ENCODE results near the gene SLC3A2. TPM values are rescaled to one million over a fixed set of nuclear protein-coding genes. Genes with fewer than 3 reads are reported as not detected.
"Not testable (repeated sequence)": the region's sequence is repeated elsewhere in the genome, so short reads cannot be mapped to it uniquely, and the experiment has no call there.

Gene SLC3A2
- total and polyA plus RNA-seq, 2 donors (not counting 3 experiments of a cell fraction or from before 2014, with no cell fraction given) = 208 to 337 TPM

DNA sequence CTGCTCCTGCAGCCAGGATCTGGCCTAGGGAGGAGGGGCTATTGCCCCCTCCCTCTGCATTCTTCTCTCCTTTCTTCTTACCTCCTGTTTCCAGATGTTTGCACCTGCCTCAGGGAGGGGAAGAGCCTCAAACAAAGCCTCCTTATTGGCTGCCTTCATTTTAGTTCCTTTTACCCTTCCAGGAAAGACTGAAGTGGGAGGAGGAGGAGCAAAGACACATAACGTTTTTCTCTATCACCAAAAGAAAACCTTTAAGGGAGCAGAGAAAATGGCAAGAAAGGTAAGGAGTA lies 53.7 kb downstream of the SLC3A2 start:
- no peak for FAIRE-seq
- no peak for DNase-seq (ENCODE audit: low read depth, low spot score)
- H3K79me2 ChIP-seq (ENCODE audit: control insufficient read depth, insufficient read depth, low read length) = no peaks in the 10 kb centered on the region
- no TSS peak for BruUV-seq (replicated peaks)
- intact Hi-C loops (cut with micrococcal nuclease) = no loop called here
- TF ChIP-seq POLR2AphosphoS5 (IDR thresholded peaks at IDR 0.05; ENCODE audit: insufficient read depth, low read depth, low read length) = no peak
- TF ChIP-seq MYC (IDR thresholded peaks at IDR 0.05; ENCODE audit: low read depth, low read length) = no peak
- no peak for TF ChIP-seq GATA2 (IDR thresholded peaks at IDR 0.05; ENCODE audit: insufficient read depth, insufficient read length, low read depth, low read length)
- TF ChIP-seq, protein P1, sequence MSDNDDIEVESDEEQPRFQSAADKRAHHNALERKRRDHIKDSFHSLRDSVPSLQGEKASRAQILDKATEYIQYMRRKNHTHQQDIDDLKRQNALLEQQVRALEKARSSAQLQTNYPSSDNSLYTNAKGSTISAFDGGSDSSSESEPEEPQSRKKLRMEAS (IDR thresholded peaks at IDR 0.05; ENCODE audit: insufficient read depth, insufficient read length) = no peak
- TF ChIP-seq EZH2 (IDR thresholded peaks at IDR 0.05; ENCODE audit: borderline replicate concordance, low read depth, low read length, severe bottlenecking) = no peak
- no peak for TF ChIP-seq JUN (IDR thresholded peaks at IDR 0.05; ENCODE audit: borderline replicate concordance, insufficient read depth, insufficient read length, low read depth)
- TF ChIP-seq FOS (IDR thresholded peaks at IDR 0.05; ENCODE audit: borderline replicate concordance, insufficient read depth, low read length) = no peak
- TF ChIP-seq POLR2A (IDR thresholded peaks at IDR 0.05; ENCODE audit: low read depth, low read length) = no peak
- TF ChIP-seq, protein P2, sequence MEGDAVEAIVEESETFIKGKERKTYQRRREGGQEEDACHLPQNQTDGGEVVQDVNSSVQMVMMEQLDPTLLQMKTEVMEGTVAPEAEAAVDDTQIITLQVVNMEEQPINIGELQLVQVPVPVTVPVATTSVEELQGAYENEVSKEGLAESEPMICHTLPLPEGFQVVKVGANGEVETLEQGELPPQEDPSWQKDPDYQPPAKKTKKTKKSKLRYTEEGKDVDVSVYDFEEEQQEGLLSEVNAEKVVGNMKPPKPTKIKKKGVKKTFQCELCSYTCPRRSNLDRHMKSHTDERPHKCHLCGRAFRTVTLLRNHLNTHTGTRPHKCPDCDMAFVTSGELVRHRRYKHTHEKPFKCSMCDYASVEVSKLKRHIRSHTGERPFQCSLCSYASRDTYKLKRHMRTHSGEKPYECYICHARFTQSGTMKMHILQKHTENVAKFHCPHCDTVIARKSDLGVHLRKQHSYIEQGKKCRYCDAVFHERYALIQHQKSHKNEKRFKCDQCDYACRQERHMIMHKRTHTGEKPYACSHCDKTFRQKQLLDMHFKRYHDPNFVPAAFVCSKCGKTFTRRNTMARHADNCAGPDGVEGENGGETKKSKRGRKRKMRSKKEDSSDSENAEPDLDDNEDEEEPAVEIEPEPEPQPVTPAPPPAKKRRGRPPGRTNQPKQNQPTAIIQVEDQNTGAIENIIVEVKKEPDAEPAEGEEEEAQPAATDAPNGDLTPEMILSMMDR (IDR thresholded peaks at IDR 0.05; ENCODE audit: extremely low read depth in 1 of 2, insufficient read depth in 1 of 2, low read depth in 1 of 2, low read length in 2 of 2) = no peak
- ChIA-PET CTCF (no interaction called here), POLR2A (no interaction called here)
- no peaks in the 10 kb centered on the region for H3K9me1 ChIP-seq (replicated peaks; ENCODE audit: control insufficient read depth, extremely low read depth, insufficient read depth, low read length)
- H3K9ac ChIP-seq (replicated peaks; ENCODE audit: extremely low read depth, insufficient read depth, low read length) = no peak overlapping the region
- H3K4me3 ChIP-seq (replicated peaks in 1 of 3; ENCODE audit: insufficient read depth in 1 of 3, low read depth in 1 of 3, low read length in 3 of 3) = no peak overlapping the region
- no peak overlapping the region for H3K27ac ChIP-seq (ENCODE audit: insufficient read depth, low read depth, low read length)
- H3K4me1 ChIP-seq (ENCODE audit: control insufficient read depth, extremely low read depth, insufficient read depth, low read length) = no peaks in the 10 kb centered on the region
- H2AFZ ChIP-seq (ENCODE audit: low read depth, low read length) = no peak overlapping the region
- no peak overlapping the region for H3K4me2 ChIP-seq (ENCODE audit: insufficient read depth, low read length)
- dilution Hi-C loops (cut with MboI; ENCODE audit: extremely low pct_ligation_motif_present, low sequenced_read_pairs) = no loop called here
- H3K9me3 ChIP-seq (replicated peaks; ENCODE audit: control insufficient read depth, insufficient read depth, low read length) = no peaks in the 10 kb centered on the region
- peaks cover 0 to 2% of the 10 kb centered on the region in 2 experiments for H3K27me3 ChIP-seq (ENCODE audit: control insufficient read depth in 2 of 2, insufficient read depth in 2 of 2, low read length in 2 of 2)
- H4K20me1 ChIP-seq (replicated peaks; ENCODE audit: control insufficient read depth, extremely low read depth, insufficient read depth, low read length) = no peaks in the 10 kb centered on the region
- no peaks in the 10 kb centered on the region for H3K36me3 ChIP-seq (ENCODE audit: control insufficient read depth in 2 of 2, extremely low read depth in 1 of 2, insufficient read depth in 2 of 2, low read length in 2 of 2)

DNA sequence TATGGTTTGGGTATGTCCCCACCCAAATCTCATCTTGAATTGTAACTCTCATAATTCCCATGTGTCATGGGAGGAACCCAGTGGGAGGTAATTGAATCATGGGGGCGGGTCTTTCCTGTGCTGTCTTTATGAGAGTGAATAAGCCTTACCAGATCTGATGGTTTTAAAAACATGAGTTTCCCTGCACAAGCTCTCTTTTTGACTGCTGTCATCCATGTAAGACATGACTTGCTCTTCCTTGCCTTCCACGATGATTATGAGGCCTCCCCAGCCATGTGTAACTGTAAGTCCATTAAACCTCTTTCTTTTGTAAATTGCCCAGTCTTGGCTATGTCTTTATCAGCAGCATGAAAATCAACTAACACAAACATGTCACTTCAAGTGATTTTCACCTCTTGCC lies 56.8 kb downstream of the SLC3A2 start:
- H2AFZ ChIP-seq (ENCODE audit: low read depth, low read length); H3K36me3 ChIP-seq (ENCODE audit: control insufficient read depth in 2 of 2, extremely low read depth in 1 of 2, insufficient read depth in 2 of 2, low read length in 2 of 2); BruUV-seq (replicated peaks); intact Hi-C loops (cut with micrococcal nuclease); H3K27me3 ChIP-seq (ENCODE audit: control insufficient read depth in 2 of 2, insufficient read depth in 2 of 2, low read length in 2 of 2); H3K9me1 ChIP-seq (replicated peaks; ENCODE audit: control insufficient read depth, extremely low read depth, insufficient read depth, low read length); H3K9ac ChIP-seq (replicated peaks; ENCODE audit: extremely low read depth, insufficient read depth, low read length); dilution Hi-C loops (cut with MboI; ENCODE audit: extremely low pct_ligation_motif_present, low sequenced_read_pairs); POLR2A ChIA-PET; H3K4me3 ChIP-seq (replicated peaks in 1 of 3; ENCODE audit: insufficient read depth in 1 of 3, low read depth in 1 of 3, low read length in 3 of 3); H3K27ac ChIP-seq (ENCODE audit: insufficient read depth, low read depth, low read length); H3K9me3 ChIP-seq (replicated peaks; ENCODE audit: control insufficient read depth, insufficient read depth, low read length); DNase-seq (ENCODE audit: low read depth, low spot score); FAIRE-seq; H4K20me1 ChIP-seq (replicated peaks; ENCODE audit: control insufficient read depth, extremely low read depth, insufficient read depth, low read length); H3K4me2 ChIP-seq (ENCODE audit: insufficient read depth, low read length); H3K79me2 ChIP-seq (ENCODE audit: control insufficient read depth, insufficient read depth, low read length); H3K4me1 ChIP-seq (ENCODE audit: control insufficient read depth, extremely low read depth, insufficient read depth, low read length): not testable (repeated sequence)
- CTCF ChIA-PET = interaction anchor here (0.6 to 1.5 kb wide), 3 partner anchors 15 to 124 kb away, joined by 3 to 4 read pairs (median 3); no protein-coding TSS in a partner anchor

Measured in endothelial cell of umbilical vein (primary cell).